ENCODE data around the gene PTPN7. TPM values are rescaled to one million over a fixed set of nuclear protein-coding genes. Genes with fewer than 3 reads are reported as not detected.

The PTPN7 gene
- total RNA-seq, 4 donors from 2014 or later = 0.79 to 8.5 (median 1.8) TPM; not detected in 1

DNA sequence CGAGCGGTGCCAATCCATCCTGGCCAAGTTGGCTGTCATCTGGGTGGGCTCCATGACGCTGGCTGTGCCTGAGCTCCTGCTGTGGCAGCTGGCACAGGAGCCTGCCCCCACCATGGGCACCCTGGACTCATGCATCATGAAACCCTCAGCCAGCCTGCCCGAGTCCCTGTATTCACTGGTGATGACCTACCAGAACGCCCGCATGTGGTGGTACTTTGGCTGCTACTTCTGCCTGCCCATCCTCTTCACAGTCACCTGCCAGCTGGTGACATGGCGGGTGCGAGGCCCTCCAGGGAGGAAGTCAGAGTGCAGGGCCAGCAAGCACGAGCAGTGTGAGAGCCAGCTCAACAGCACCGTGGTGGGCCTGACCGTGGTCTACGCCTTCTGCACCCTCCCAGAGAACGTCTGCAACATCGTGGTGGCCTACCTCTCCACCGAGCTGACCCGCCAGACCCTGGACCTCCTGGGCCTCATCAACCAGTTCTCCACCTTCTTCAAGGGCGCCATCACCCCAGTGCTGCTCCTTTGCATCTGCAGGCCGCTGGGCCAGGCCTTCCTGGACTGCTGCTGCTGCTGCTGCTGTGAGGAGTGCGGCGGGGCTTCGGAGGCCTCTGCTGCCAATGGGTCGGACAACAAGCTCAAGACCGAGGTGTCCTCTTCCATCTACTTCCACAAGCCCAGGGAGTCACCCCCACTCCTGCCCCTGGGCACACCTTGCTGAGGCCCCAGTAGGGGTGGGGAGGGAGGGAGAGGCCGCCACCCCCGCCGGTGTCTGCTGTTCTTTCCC lies 32.4 kb downstream of the PTPN7 start:
- Histone ChIP-seq H3K4me3 (no peak overlapping the region), H3K27me3 (no peaks in the 10 kb centered on the region), H3K27ac (no peak overlapping the region), H3K9me3 (no peaks in the 10 kb centered on the region), H3K36me3 (no peaks in the 10 kb centered on the region), H3K4me1 (peaks cover 8 to 12% of the 10 kb centered on the region in 2 donors)
- no peak for TF ChIP-seq POLR2A (IDR thresholded peaks at IDR 0.05)
- TF ChIP-seq, protein P1, sequence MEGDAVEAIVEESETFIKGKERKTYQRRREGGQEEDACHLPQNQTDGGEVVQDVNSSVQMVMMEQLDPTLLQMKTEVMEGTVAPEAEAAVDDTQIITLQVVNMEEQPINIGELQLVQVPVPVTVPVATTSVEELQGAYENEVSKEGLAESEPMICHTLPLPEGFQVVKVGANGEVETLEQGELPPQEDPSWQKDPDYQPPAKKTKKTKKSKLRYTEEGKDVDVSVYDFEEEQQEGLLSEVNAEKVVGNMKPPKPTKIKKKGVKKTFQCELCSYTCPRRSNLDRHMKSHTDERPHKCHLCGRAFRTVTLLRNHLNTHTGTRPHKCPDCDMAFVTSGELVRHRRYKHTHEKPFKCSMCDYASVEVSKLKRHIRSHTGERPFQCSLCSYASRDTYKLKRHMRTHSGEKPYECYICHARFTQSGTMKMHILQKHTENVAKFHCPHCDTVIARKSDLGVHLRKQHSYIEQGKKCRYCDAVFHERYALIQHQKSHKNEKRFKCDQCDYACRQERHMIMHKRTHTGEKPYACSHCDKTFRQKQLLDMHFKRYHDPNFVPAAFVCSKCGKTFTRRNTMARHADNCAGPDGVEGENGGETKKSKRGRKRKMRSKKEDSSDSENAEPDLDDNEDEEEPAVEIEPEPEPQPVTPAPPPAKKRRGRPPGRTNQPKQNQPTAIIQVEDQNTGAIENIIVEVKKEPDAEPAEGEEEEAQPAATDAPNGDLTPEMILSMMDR (IDR thresholded peaks at IDR 0.05) = no peak
- DNase-seq = no peak
- intact Hi-C loops (cut with DNase I; ENCODE audit: low total_unique reads) = no loop called here

DNA sequence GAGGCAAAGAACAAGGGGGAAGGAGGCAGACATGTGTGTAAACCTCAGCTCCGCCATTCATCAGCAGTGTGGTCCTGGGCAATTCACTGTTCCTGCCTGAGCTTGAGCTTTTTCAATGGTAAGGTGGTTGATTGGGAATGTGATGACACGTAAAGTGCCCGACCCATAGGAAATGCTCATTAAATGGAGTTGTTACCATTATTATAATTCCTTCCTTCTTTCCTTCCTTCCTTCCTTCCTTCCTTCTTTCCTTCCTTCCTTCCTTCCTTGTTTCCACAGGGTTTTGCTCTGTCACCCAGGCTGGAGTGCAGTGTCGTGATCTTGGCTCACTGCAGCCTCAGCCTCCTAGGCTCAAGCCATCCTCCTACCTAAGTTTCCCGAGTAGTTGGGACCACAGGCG lies 33.3 kb downstream of the PTPN7 start:
- Histone ChIP-seq H3K4me1 (peaks cover 0 to 2% of the 10 kb centered on the region in 2 donors), H3K27ac (no peak overlapping the region), H3K27me3 (no peaks in the 10 kb centered on the region), H3K4me3 (no peak overlapping the region), H3K36me3 (no peaks in the 10 kb centered on the region), H3K9me3 (no peaks in the 10 kb centered on the region)
- no peak for DNase-seq
- intact Hi-C loops (cut with DNase I; ENCODE audit: low total_unique reads) = no loop called here
- TF ChIP-seq, protein P1 (IDR thresholded peaks at IDR 0.05) = no peak
- no peak for TF ChIP-seq POLR2A (IDR thresholded peaks at IDR 0.05)

GRCh38 chr1:202126426-202126825 lies 34.0 kb downstream of the PTPN7 start:
- no peak overlapping the region for H3K27ac ChIP-seq
- no peaks in the 10 kb centered on the region for H3K9me3 ChIP-seq
- intact Hi-C loops (cut with DNase I; ENCODE audit: low total_unique reads) = no loop called here
- H3K27me3 ChIP-seq = no peaks in the 10 kb centered on the region
- H3K4me3 ChIP-seq = no peak overlapping the region
- H3K4me1 ChIP-seq = no peaks in the 10 kb centered on the region
- H3K36me3 ChIP-seq = no peaks in the 10 kb centered on the region
- TF ChIP-seq POLR2A (IDR thresholded peaks at IDR 0.05) = no peak
- TF ChIP-seq, protein P1 (IDR thresholded peaks at IDR 0.05) = no peak
- no peak for DNase-seq

- DNase-seq = no peak
- Histone ChIP-seq H3K4me1 (no peaks in the 10 kb centered on the region), H3K4me3 (no peak overlapping the region), H3K9me3 (no peaks in the 10 kb centered on the region), H3K27ac (no peak overlapping the region), H3K36me3 (no peaks in the 10 kb centered on the region), H3K27me3 (no peaks in the 10 kb centered on the region)
- intact Hi-C loops (cut with DNase I; ENCODE audit: low total_unique reads) = no loop called here
- no peak for TF ChIP-seq POLR2A (IDR thresholded peaks at IDR 0.05)
- TF ChIP-seq, protein P1 (IDR thresholded peaks at IDR 0.05) = no peak
Observed at GRCh38 chr1:202125611-202126010, 34.8 kb downstream of the PTPN7 start.

DNA sequence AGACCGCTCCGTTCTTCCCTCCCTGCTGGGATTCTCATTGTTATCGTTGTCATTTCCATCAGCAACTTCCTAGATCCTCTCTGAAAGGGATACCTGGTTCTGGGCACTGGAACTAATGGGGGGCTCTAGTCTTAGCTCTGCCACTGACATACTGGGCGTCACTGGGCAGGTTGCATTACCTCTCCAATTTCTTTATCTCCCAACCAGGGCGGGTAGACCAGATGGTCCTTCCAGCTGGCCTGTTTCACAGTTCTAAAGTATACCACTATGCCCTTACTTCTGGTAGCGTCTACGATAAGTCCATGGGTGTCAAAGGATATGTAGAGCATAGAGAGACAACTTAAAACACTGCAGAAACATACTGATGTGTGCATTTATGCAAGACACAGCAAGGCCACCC lies 36.3 kb downstream of the PTPN7 start:
- intact Hi-C loops (cut with DNase I; ENCODE audit: low total_unique reads) = loop anchor here (5.0 kb wide), 1 partner anchor 107 kb away; no protein-coding TSS in a partner anchor
- no peak overlapping the region for H3K4me3 ChIP-seq
- TF ChIP-seq, protein P1 (IDR thresholded peaks at IDR 0.05) = no peak
- no peak for TF ChIP-seq POLR2A (IDR thresholded peaks at IDR 0.05)

More for the DNA sequence above, 36.3 kb downstream of the PTPN7 start:
- no peaks in the 10 kb centered on the region for H3K36me3 ChIP-seq
- no peak overlapping the region for H3K27ac ChIP-seq
- no peak for DNase-seq
- H3K9me3 ChIP-seq = no peaks in the 10 kb centered on the region
- no peaks in the 10 kb centered on the region for H3K27me3 ChIP-seq
- H3K4me1 ChIP-seq = no peaks in the 10 kb centered on the region

All from uterus (tissue), 4 donors.